Suprapubic skin (tissue), 4 donors: Measurements from ENCODE around the gene IQGAP2.

ENCODE experiments used
- POLR2A ChIP-seq, 2 donors: fragments of 450-650 bp; IDR thresholded peaks; one replicate each; pipeline ENCODE4 v1.6.1; 2017; ENCODE audit warnings: antibody characterized with exemption in 2 of 2, mild to moderate bottlenecking in 2 of 2, moderate library complexity in 2 of 2
- POLR2AphosphoS5 ChIP-seq, 3 donors: sonication (generic); formaldehyde crosslinking; IDR thresholded peaks; one replicate each; pipeline ENCODE4 v1.6.1; 2017; ENCODE audit warnings: antibody characterized with exemption in 3 of 3
- TF ChIP-seq, protein P1 (sequence below), 2 donors: fragments of 200-600 bp in 1 of 2; fragments of 450-650 bp in 1 of 2; sonication (generic) in 1 of 2; IDR thresholded peaks; one replicate each; pipeline ENCODE4 v1.5.1; 2016 to 2019; ENCODE audit warnings: antibody characterized with exemption in 2 of 2, mild to moderate bottlenecking in 1 of 2, moderate library complexity in 1 of 2

DNA sequence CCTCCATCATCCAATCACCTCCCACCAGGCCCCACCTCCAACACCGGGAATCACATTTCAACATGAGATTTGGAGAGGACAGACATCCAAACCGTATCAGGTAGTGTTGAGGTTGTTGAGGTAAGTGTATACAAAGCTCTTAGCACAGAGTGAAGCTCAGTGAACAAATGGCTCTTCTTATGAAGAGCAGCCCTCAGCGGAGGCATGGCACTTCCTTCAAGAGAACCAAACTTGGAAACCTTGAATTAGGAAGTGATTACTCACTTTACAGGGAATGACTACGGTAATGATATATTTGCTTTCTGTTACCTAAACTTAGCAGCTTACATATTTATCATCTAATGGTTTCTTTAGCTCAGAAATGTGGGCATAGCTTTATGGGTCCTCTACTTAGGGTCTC lies 92.8 kb downstream of the IQGAP2 start:
- TF ChIP-seq, protein P1, sequence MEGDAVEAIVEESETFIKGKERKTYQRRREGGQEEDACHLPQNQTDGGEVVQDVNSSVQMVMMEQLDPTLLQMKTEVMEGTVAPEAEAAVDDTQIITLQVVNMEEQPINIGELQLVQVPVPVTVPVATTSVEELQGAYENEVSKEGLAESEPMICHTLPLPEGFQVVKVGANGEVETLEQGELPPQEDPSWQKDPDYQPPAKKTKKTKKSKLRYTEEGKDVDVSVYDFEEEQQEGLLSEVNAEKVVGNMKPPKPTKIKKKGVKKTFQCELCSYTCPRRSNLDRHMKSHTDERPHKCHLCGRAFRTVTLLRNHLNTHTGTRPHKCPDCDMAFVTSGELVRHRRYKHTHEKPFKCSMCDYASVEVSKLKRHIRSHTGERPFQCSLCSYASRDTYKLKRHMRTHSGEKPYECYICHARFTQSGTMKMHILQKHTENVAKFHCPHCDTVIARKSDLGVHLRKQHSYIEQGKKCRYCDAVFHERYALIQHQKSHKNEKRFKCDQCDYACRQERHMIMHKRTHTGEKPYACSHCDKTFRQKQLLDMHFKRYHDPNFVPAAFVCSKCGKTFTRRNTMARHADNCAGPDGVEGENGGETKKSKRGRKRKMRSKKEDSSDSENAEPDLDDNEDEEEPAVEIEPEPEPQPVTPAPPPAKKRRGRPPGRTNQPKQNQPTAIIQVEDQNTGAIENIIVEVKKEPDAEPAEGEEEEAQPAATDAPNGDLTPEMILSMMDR (IDR thresholded peaks at IDR 0.05) = no peak
- TF ChIP-seq POLR2AphosphoS5 (IDR thresholded peaks at IDR 0.05) (no peak), POLR2A (IDR thresholded peaks at IDR 0.05) (no peak)
